ENCODE data around the gene TMEM11.

TMEM11 gene

GRCh38 chr17:21177854-21178600 lies 35.9 kb downstream of the TMEM11 start:
- no peak for DNase-seq

DNA sequence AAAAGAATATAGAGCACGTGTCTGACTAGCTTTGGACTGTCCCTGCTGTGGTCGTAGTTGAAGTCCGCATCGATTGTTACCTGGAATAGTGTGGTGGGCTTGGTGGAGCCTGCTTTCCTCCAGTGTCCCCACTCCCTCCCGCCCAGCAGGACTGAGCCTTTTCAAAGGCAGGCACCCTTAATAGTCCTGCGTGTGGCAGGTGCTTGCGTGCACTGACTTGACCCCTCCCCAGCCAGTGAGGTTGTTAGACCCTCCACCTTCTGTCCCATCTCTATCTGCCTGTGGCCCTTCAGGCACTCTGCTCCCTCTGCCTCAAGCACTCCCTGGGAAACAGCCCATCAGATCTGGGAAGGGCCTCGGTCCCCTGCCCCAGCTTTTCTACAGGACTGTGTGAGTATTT lies 36.6 kb downstream of the TMEM11 start:
- no peak for DNase-seq

DNA sequence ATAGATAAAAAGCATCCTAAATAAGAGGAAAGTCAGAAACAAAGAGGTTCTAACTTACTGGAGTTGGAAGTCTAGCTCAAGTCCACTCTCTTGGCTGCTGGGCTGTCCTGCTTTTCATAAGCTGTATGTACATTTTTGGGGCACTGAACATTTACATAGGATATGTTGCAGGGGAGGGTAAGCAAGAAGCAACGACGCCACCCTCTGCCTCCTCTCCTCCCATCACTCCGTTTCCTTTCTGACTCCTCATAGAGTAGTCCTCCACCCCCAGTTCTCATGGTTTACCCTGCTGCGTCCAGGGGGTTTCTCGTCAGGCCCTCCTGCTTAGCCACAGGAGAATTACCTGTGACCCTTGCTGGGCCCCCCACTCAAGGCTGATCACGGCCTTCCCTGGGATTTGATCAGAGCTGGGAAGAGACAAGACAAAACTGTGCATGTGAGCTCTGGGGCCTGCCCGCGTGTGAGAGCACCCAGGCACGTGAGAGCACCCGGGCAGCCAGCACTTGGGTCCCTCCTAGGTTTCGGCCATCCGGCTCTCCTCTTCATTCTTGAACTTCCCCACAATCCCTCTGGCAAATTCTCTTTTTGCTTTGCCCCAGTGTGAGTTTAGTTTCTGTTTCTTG lies 37.1 kb downstream of the TMEM11 start:
- DNase-seq = no peak

- DNase-seq = peak; percentile 77
These were observed 39.2 kb downstream of the TMEM11 start for GRCh38 chr17:21174713-21175112.

DNA sequence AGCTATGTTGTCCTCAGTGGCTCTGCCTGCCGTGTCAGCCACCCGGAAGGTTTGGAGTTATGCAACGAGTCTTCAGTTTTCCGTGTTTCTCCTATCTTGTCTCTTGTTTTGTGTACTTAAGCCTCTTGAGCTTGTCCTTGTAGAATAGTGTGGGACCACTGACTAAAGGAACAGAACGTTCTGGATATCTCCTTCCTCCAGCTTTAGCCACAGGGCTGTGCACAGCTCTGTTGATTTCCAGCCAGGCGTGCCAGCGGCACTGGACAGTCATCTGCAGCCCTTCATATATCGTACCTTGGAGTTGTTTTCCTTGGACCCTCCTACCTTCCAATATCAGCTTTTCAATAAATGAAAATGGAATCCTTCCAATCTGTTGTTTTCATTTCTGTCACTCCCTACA lies 39.8 kb downstream of the TMEM11 start:
- no peak for DNase-seq

GRCh38 chr17:21173543-21173942 lies 40.4 kb downstream of the TMEM11 start:
- DNase-seq = no peak

- no peak for DNase-seq
These were observed 41.1 kb downstream of the TMEM11 start for GRCh38 chr17:21172846-21173245.

DNA sequence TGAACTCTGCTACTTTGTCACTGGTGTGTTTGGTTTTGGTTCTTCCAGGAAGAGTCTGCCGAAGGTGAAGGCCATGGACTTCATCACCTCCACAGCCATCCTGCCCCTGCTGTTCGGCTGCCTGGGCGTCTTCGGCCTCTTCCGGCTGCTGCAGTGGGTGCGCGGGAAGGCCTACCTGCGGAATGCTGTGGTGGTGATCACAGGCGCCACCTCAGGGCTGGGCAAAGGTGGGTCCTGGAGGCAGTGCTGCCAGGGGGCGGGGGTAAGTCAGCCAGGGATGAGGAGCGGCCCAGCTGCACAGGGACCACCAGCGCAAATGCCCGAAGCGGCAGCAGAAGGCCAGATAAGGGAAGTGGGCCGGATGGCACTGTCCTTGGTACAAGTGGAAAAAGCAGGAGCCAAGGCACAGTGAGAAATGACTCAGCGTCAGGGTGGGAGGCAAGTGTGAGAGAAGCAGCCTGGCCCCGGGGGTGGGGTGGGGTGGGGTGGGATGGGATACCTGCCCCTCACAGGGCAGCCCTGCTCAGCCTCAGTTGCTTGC lies 41.9 kb downstream of the TMEM11 start:
- DNase-seq = no peak

GRCh38 chr17:21171309-21171922 lies 42.5 kb downstream of the TMEM11 start:
- DNase-seq = no peak

DNA sequence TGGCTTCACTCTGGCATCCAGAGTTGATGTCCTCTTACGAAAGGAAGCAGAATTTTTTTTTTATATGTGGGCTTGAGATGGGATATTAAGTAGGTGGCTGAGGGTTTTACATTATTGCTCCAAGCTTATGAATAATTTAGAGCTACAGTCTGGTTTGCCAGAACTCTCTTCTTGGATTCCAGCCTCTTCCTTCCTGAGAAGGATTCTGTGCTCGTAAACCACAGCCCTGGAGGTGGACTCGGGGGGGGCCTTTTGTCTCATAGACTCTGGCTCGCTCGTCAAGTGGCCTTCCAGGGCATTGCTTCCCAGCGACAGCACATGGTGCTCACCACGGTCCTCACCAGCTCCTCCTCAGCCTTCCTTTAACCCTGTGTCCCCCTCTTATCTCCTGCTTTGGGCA lies 43.2 kb downstream of the TMEM11 start:
- no peak for DNase-seq

GRCh38 chr17:21169496-21169895 lies 44.5 kb downstream of the TMEM11 start:
- DNase-seq = no peak

- DNase-seq = no peak
These were observed 45.5 kb downstream of the TMEM11 start for GRCh38 chr17:21168555-21168865.

GRCh38 chr17:21167303-21167702 lies 46.7 kb downstream of the TMEM11 start:
- DNase-seq = peak; percentile 12

GRCh38 chr17:21166595-21167210 lies 47.3 kb downstream of the TMEM11 start:
- no peak for DNase-seq

- no peak for DNase-seq
These were observed 47.9 kb downstream of the TMEM11 start for GRCh38 chr17:21165922-21166594.

DNA sequence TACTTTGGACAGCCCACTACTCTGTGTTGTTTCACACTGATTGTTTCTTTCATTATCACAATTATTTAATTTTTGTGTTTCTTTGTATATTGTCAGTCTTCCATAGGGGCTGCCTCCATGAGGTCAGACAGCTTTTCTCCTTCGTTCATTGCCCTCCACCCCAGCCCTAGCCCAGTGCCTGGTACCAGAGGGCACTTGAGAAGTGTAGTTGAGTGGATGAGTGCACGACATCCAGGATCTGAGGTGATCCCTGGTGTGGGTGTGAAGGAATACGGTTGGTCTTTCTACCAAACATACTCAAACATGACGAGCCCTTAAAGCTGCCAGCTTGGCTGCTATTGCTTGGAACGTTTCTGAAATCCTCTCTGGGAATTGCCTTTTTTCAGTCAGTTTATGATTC lies 49.3 kb downstream of the TMEM11 start:
- DNase-seq = no peak

DNA sequence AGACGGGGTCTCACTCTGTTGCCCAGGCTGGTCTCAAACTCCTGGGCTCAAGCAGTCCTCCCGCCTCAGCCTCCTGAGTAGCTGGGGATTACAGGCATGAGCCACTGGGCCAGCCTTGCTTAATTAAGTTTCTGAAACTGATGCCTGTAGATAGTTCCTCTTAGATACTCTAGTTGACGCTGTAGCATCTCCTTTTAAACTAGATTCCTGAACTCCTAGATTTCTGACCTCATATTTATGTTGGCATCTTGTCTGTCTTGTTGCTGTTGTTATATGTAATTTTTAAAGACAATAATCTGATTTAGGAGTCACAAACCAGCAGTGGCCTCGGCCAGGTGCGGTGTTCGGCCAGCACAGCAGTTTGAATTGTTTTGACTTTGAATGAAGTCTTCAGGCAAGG lies 49.7 kb downstream of the TMEM11 start:
- DNase-seq = no peak

- no peak for DNase-seq
These were observed 50.9 kb downstream of the TMEM11 start for GRCh38 chr17:21163101-21163500.

DNA sequence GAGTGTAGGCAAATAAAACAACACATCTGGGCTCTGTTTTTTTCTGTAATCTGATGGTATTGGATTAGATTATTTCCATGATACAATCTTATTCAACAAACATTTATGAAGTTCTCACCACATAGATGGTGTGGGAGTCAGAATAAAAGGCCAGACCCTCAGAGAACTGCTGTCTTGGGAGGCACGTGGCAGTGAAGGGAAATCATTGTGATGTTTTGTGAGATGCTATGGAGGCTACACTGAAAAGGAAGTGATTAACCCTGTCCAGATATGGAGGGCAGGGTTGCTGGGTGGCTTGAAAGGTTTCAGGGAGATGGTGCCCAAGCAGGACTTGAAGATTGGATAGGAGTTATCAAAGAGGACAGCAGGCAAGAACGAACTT lies 51.6 kb downstream of the TMEM11 start:
- DNase-seq = peak; percentile 5

- peak; percentile 40 for DNase-seq
These were observed 52.2 kb downstream of the TMEM11 start for GRCh38 chr17:21161498-21162393.

DNA sequence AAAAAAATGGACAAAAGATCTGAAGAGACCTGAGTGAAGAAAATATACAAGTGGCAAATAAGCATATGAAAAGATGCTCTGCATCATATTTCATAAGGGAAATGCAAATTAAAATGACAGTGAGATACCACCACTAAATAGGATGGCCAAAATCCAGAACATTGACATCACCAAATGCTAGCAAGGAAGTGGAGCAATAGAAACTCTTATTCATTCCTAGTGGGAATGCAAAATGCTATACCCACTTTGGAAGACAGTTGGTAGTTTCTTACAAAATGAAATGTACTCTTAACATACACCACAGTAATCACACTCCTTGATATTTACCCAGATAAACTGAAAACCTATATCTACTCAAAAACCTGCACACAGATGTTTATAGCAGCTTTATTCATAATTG lies 53.6 kb downstream of the TMEM11 start:
- DNase-seq = no peak
